HG03139 (cell line): ENCODE measurements around the gene PM20D2.
A peak's percentile ranks its signal among the peaks of the same experiment; 100 is the strongest.
"Not testable (repeated sequence)": the region's sequence is repeated elsewhere in the genome, so short reads cannot be mapped to it uniquely, and the experiment has no call there.

Experiments used
- ATAC-seq: cut with Tn5 transposase; IDR thresholded peaks from one replicate; pipeline ENCODE4 v1.9.1; 2021; ENCODE audit not compliant: unreplicated experiment

PM20D2 gene

GRCh38 chr6:89145956-89146717 is at the start of gene PM20D2:
Gene PM20D2, plus strand, starts transcription at chr6:89146055. Its CDS starts 90 bp downstream, at chr6:89146145.
- peak; percentile 63 for ATAC-seq

GRCh38 chr6:89098461-89098860 is 47.4 kb upstream of the PM20D2 start:
- no peak for ATAC-seq

- no peak for ATAC-seq
These were observed 45.7 kb upstream of the PM20D2 start for GRCh38 chr6:89100114-89100513.

GRCh38 chr6:89110284-89110683 is 35.6 kb upstream of the PM20D2 start:
- no peak for ATAC-seq

GRCh38 chr6:89111933-89112332 is 33.9 kb upstream of the PM20D2 start:
- ATAC-seq = no peak

GRCh38 chr6:89116702-89117101 is 29.2 kb upstream of the PM20D2 start:
- no peak for ATAC-seq

- peak; percentile 73 for ATAC-seq
These were observed 28.4 kb upstream of the PM20D2 start, which contains the start of gene SRSF12 for GRCh38 chr6:89117211-89118108. Gene SRSF12, minus strand, starts transcription at chr6:89118071. Its CDS starts 184 bp downstream, at chr6:89117887.

GRCh38 chr6:89118931-89119330 is 26.9 kb upstream of the PM20D2 start:
- ATAC-seq = no peak

- no peak for ATAC-seq
These were observed 25.5 kb upstream of the PM20D2 start for GRCh38 chr6:89120371-89120770.

- no peak for ATAC-seq
These were observed 23.9 kb upstream of the PM20D2 start for GRCh38 chr6:89121934-89122333.

- ATAC-seq = no peak
These were observed 23.2 kb upstream of the PM20D2 start for GRCh38 chr6:89122625-89123024.

GRCh38 chr6:89128256-89128671 is 17.6 kb upstream of the PM20D2 start:
- ATAC-seq = not testable (repeated sequence)

GRCh38 chr6:89131599-89131998 is 14.3 kb upstream of the PM20D2 start:
- no peak for ATAC-seq

GRCh38 chr6:89132057-89132456 is 13.8 kb upstream of the PM20D2 start:
- no peak for ATAC-seq

- no peak for ATAC-seq
These were observed 11.9 kb upstream of the PM20D2 start for GRCh38 chr6:89133981-89134380.

- no peak for ATAC-seq
These were observed 11.1 kb upstream of the PM20D2 start for GRCh38 chr6:89134723-89135122.

- no peak for ATAC-seq
These were observed 7.7 kb upstream of the PM20D2 start for GRCh38 chr6:89138173-89138572.

GRCh38 chr6:89139509-89140346 is 6.1 kb upstream of the PM20D2 start:
- ATAC-seq = no peak

GRCh38 chr6:89140347-89141156 is 5.3 kb upstream of the PM20D2 start:
- ATAC-seq = no peak

- ATAC-seq = peak; percentile 33
These were observed 1.4 kb upstream of the PM20D2 start for GRCh38 chr6:89144354-89144906.
